Stimulated activated CD8-positive, alpha-beta memory T cell treated with anti-CD3 and anti-CD28 coated beads, Interleukin-4, amount 100 ng/mL, for 4 hours (primary cell): ENCODE data around the gene TAS2R20.
"Not testable (repeated sequence)": the region's sequence is repeated elsewhere in the genome, so short reads cannot be mapped to it uniquely, and the experiment has no call there.

Source experiments
- DNase-seq, 2 donors: peaks; one replicate each; pipeline ENCODE4 v3.0.0-alpha.2; 2020; ENCODE audit warnings: low read depth in 2 of 2, low spot score in 1 of 2

TAS2R20 gene

GRCh38 chr12:10998204-10998603 is at the start of gene TAS2R20:
Gene TAS2R20, minus strand, starts transcription at chr12:10998304. Its CDS starts 429 bp downstream, at chr12:10997875.
- DNase-seq = no peak

- DNase-seq = not testable (repeated sequence)
These were observed 43.3 kb upstream of the TAS2R20 start for GRCh38 chr12:11041366-11041765.

GRCh38 chr12:11040162-11040561 is 42.1 kb upstream of the TAS2R20 start:
- no peak for DNase-seq

GRCh38 chr12:11039171-11039570 is 41.1 kb upstream of the TAS2R20 start:
- DNase-seq = no peak

GRCh38 chr12:11033959-11034358 is 35.9 kb upstream of the TAS2R20 start:
- not testable (repeated sequence) for DNase-seq

- no peak for DNase-seq
These were observed 33.2 kb upstream of the TAS2R20 start, which contains the start of gene TAS2R31 for GRCh38 chr12:11031307-11031706. Gene TAS2R31, minus strand, starts transcription at chr12:11031407. Its CDS starts 72 bp downstream, at chr12:11031335.

GRCh38 chr12:11026118-11026517 is 28.0 kb upstream of the TAS2R20 start:
- no peak for DNase-seq

GRCh38 chr12:11023387-11023786 is 25.3 kb upstream of the TAS2R20 start:
- no peak for DNase-seq

- DNase-seq = no peak
These were observed 24.4 kb upstream of the TAS2R20 start, which contains the start of gene TAS2R19 for GRCh38 chr12:11022520-11022919. Gene TAS2R19, minus strand, starts transcription at chr12:11022620. Its CDS starts 49 bp downstream, at chr12:11022571.

- DNase-seq = no peak
These were observed 18.8 kb upstream of the TAS2R20 start for GRCh38 chr12:11016937-11017336.

GRCh38 chr12:11015775-11016430 is 17.8 kb upstream of the TAS2R20 start:
- DNase-seq = no peak

GRCh38 chr12:11014234-11014633 is 16.1 kb upstream of the TAS2R20 start:
- no peak for DNase-seq

GRCh38 chr12:11007608-11008007 is 9.5 kb upstream of the TAS2R20 start:
- DNase-seq = no peak

GRCh38 chr12:10994307-10994706 is 3.8 kb downstream of the TAS2R20 start:
- DNase-seq = no peak

GRCh38 chr12:10989107-10989506 is 9.0 kb downstream of the TAS2R20 start:
- DNase-seq = no peak

- DNase-seq = no peak
These were observed 11.3 kb downstream of the TAS2R20 start, which contains the start of gene TAS2R50 for GRCh38 chr12:10986812-10987211. Gene TAS2R50, minus strand, starts transcription at chr12:10986912. Its CDS starts 52 bp downstream, at chr12:10986860.

- no peak for DNase-seq
These were observed 15.9 kb downstream of the TAS2R20 start for GRCh38 chr12:10982244-10982643.

GRCh38 chr12:10974965-10975364 is 23.1 kb downstream of the TAS2R20 start:
- DNase-seq = no peak

- no peak for DNase-seq
These were observed 29.2 kb downstream of the TAS2R20 start for GRCh38 chr12:10968765-10969456.

GRCh38 chr12:10967409-10967808 is 30.7 kb downstream of the TAS2R20 start:
- DNase-seq = no peak

GRCh38 chr12:10966314-10966713 is 31.8 kb downstream of the TAS2R20 start:
- no peak for DNase-seq

GRCh38 chr12:10965476-10965875 is 32.6 kb downstream of the TAS2R20 start:
- DNase-seq = no peak
